Thoracic aorta (tissue), 2 donors: ENCODE data around the gene STOML1. TPM values are rescaled to one million over a fixed set of nuclear protein-coding genes. Genes with fewer than 3 reads are reported as not detected.
A peak's percentile ranks its signal among the peaks of the same experiment; 100 is the strongest.

ENCODE experiments used
- ATAC-seq: fragments of 150-250 bp; one replicate; pipeline ENCODE4 v1.8.0; 2017; ENCODE audit warnings: low read depth; ENCODE audit not compliant: insufficient number of reproducible peaks, low FRiP score
- DNase-seq: peaks from one replicate; pipeline ENCODE4 v3.0.0-alpha.2; 2020; ENCODE audit warnings: low spot score
- H3K27ac ChIP-seq, 2 donors: fragments of 200-600 bp; sonication (generic); 1 replicate in 1 of 2; 2 replicates in 1 of 2; pipeline ENCODE4 v1.5.1; 2016; ENCODE audit warnings: mild to moderate bottlenecking in 2 of 2, moderate library complexity in 2 of 2
- H3K27me3 ChIP-seq: fragments of 200-600 bp; sonication (generic); replicated peaks from 2 replicates; pipeline ENCODE4 v1.6.0; 2016; ENCODE audit warnings: mild to moderate bottlenecking; ENCODE audit not compliant: insufficient read depth
- H3K36me3 ChIP-seq: fragments of 200-600 bp; sonication (generic); one replicate; pipeline ENCODE4 v1.5.1; 2016
- H3K4me1 ChIP-seq, 2 donors: fragments of 200-600 bp; sonication (generic); 1 replicate in 1 of 2; 2 replicates in 1 of 2; pipeline versions ENCODE4 v1.5.1 to v1.6.0; 2016; ENCODE audit warnings: low read depth in 2 of 2, mild to moderate bottlenecking in 1 of 2; ENCODE audit not compliant: control insufficient read depth in 1 of 2
- H3K4me3 ChIP-seq: fragments of 200-600 bp; sonication (generic); 2 replicates; pipeline ENCODE4 v1.5.1; 2016; ENCODE audit warnings: mild to moderate bottlenecking
- H3K9me3 ChIP-seq: fragments of 200-600 bp; sonication (generic); 2 replicates; pipeline ENCODE4 v1.5.1; 2016
- CTCF ChIP-seq: fragments of 200-600 bp; sonication (generic); IDR thresholded peaks from one replicate; pipeline ENCODE4 v1.5.1; 2019; ENCODE audit warnings: antibody characterized with exemption
- total RNA-seq, 2 donors: library from RNA; depleted of rRNA; stranded (reverse); fragments of >200 nt; gene quantifications; one replicate each; pipeline versions ENCODE4 v1.1.0 to v1.2.3, GENCODE V29; 2016

The STOML1 gene
- total RNA-seq, 2 donors from 2014 or later: 23.6 to 37.9 TPM

- Histone ChIP-seq H3K27me3 (no peaks in the 10 kb centered on the region), H3K27ac (no peak overlapping the region), H3K9me3 (no peaks in the 10 kb centered on the region), H3K36me3 (peaks cover 7% of the 10 kb centered on the region), H3K4me3 (no peak overlapping the region), H3K4me1 (peaks cover 40 to 73% of the 10 kb centered on the region in 2 donors)
- DNase-seq (no peak), ATAC-seq (no peak)
- no peak for TF ChIP-seq CTCF
Measured at GRCh38 chr15:73986055-73986775, 5.9 kb downstream of the STOML1 start.

GRCh38 chr15:73985101-73985873 lies 6.8 kb downstream of the STOML1 start:
- TF ChIP-seq CTCF: no peak
- DNase-seq (no peak), ATAC-seq (no peak)
- H3K36me3 ChIP-seq: peaks cover 7% of the 10 kb centered on the region
- no peak overlapping the region for H3K4me3 ChIP-seq
- no peaks in the 10 kb centered on the region for H3K9me3 ChIP-seq
- no peaks in the 10 kb centered on the region for H3K27me3 ChIP-seq
- peaks cover 36 to 63% of the 10 kb centered on the region in 2 donors for H3K4me1 ChIP-seq
- H3K27ac ChIP-seq: peak overlapping the region; percentile 87 to 91

GRCh38 chr15:73984208-73984979 lies 7.7 kb downstream of the STOML1 start:
- Histone ChIP-seq H3K9me3 (no peaks in the 10 kb centered on the region), H3K27me3 (no peaks in the 10 kb centered on the region), H3K36me3 (peaks cover 7% of the 10 kb centered on the region), H3K27ac (peak overlapping the region; percentile 87 to 91), H3K4me3 (no peak overlapping the region), H3K4me1 (peaks cover 30 to 54% of the 10 kb centered on the region in 2 donors)
- ATAC-seq (no peak), DNase-seq (no peak)
- no peak for TF ChIP-seq CTCF

- DNase-seq (no peak), ATAC-seq (no peak)
- Histone ChIP-seq H3K4me3 (no peak overlapping the region), H3K36me3 (peaks cover 7% of the 10 kb centered on the region), H3K27me3 (no peaks in the 10 kb centered on the region), H3K27ac (peak overlapping the region; percentile 87 to 91), H3K4me1 (peaks cover 30 to 48% of the 10 kb centered on the region in 2 donors), H3K9me3 (no peaks in the 10 kb centered on the region)
- no peak for TF ChIP-seq CTCF
Measured at GRCh38 chr15:73983773-73984172, 8.3 kb downstream of the STOML1 start.
